SH-SY5Y (cell line): ENCODE data around the gene C4orf17.

Experiments
- GATA2 ChIP-seq: IDR thresholded peaks from 2 replicates; pipeline ENCODE4 v1.6.1; 2011; ENCODE audit warnings: mild to moderate bottlenecking, low read depth, low read length
- GATA3 ChIP-seq: IDR thresholded peaks from 2 replicates; pipeline ENCODE4 v1.6.1; 2011; ENCODE audit warnings: low read depth, mild to moderate bottlenecking, low read length, moderate library complexity

GRCh38 chr4:99571883-99572282, 61.1 kb downstream of the C4orf17 start:
- TF ChIP-seq GATA2 = no peak
- no peak for TF ChIP-seq GATA3
